Stimulated activated CD4-positive, alpha-beta T cell treated with anti-CD3 and anti-CD28 coated beads, TNF-alpha, amount 100 ng/mL, for 48 hours (primary cell): Measurements from ENCODE around the gene JOSD2.
"Not testable (repeated sequence)": the region's sequence is repeated elsewhere in the genome, so short reads cannot be mapped to it uniquely, and the experiment has no call there.

Experiments used
- DNase-seq, 3 donors: peaks; one replicate each; pipeline ENCODE4 v3.0.0-alpha.2; 2020; ENCODE audit warnings: low read depth in 3 of 3

Gene JOSD2

GRCh38 chr19:50547385-50548190, 36.6 kb upstream of the JOSD2 start:
- no peak for DNase-seq

GRCh38 chr19:50546527-50547221, 35.7 kb upstream of the JOSD2 start:
- no peak for DNase-seq

DNA sequence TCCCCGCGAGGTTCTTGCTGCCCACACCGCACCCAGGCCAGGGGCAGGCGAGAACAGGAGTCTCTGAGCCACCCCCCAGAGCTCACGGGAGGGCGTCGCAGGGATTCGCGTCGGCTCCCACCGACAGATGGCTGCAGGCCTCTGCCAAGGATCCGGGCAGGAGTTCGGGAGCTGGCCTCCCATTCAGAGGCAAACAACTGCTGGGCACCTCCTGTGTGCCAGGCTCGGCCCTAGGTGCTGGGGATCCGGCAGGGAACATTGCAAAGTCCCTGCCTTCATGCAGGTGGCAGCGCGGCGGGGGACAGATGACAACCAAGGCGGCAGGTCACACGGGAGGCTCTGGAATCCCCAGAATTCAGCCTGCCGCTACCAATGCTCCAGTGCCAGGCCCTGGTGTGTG, 32.0 kb upstream of the JOSD2 start:
- DNase-seq: no peak

DNA sequence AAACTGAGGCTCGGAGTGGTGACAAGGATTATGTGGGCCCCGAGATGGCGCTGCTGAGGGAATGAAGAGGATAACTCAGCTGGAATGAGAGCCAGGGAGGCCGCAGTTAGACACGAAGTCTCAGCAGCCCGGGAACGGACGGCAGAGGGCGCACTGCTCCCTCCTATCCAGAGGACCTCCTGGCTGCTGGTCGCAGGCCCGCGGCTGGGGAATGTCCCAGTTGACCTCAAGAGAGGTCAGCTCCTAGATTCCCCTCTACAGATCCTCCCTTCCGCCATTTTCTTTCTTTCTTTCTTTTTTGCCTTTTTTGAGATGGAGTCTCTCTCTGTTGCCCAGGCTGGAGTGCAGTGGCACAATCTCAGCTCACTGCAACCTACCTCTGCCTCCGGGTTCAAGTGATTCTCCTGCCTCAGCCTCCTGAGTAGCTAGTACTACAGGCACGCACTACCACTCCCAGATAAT, 26.8 kb upstream of the JOSD2 start:
- peak; percentile 49 to 64 (median 64) for DNase-seq

- no peak for DNase-seq
Measured at GRCh38 chr19:50537306-50537685, 26.3 kb upstream of the JOSD2 start.

DNA sequence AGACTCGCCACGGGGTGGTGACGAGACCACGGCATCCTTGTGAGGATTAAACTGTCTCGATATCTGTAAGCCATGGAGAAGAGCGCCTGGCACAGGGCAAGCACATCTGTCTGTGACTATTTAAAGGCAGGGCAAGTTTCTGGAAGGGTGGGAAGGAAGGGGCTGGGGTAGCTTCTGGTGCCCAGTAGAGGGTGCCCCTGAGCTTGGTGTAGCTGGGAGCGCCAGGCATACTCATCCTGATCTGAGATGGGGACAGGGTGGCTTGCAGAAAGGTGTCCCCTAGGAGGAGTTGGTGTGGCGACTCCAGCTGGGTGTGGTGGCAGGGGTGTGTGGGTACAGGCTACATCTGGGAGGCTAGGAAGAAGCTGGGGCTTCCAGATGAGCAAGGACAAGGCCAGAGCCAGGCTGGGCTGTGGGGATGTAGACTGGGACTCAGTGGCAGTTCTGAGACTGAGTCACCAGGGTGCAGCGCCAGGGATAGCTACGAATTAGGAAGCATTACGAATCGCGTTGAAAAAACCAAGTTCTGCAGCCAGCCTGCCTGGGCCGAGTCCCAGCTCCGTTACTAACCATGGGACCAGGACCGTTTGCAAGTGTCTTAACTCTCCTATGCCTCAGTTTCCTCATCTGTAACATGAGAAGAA, 25.8 kb upstream of the JOSD2 start:
- DNase-seq: no peak

DNA sequence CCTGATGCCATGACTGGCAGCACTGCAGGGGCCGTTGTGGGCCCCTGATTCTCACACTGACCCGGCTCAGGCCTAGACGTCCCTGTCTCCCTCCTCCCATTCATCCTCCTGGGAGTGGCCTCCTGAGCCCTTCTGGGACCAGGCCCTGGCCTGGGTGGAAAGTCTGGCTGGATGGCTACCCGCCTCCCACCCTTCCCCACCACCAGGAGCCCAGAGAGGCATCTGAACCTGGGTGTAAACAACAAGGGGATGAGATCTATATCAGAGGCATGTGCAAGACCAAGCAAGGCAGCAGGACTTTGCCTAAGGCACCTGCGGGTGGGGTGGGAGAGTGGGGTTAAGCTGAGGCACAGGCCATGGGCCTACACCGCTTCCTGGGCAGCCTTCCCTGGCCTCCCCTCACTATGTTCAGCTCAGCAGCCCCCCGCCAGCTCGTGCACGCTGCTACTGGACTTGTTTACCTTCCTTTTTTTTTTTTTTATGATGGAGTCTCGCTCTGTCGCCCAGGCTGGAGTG, 24.7 kb upstream of the JOSD2 start:
- DNase-seq: no peak

- no peak for DNase-seq
Measured at GRCh38 chr19:50534478-50534877, 23.5 kb upstream of the JOSD2 start.

- DNase-seq: no peak
Measured at GRCh38 chr19:50532952-50533351, 22.0 kb upstream of the JOSD2 start.

DNA sequence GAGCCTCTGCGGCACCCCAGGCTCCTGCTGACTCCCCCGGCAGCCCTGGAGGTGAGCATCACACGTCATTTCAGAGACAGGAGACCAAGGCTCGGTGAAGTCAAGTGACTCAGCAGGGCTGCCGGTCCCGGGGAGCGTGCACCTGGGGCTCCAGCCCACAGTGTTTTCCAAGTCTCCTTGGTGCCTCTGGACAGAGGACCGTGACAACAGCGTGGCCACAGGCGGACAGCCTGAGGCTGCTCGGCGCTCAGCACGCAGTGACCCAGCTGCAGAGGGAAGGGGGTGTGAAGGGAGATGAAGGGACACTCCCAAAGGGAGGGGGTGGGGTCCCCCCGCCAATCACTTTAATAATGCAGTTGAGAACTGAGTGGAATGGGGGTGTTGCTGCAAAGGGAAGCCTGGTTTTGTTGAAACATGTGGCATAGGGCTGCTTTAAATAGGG, 20.2 kb upstream of the JOSD2 start:
- DNase-seq: no peak

- DNase-seq: not testable (repeated sequence)
Measured at GRCh38 chr19:50528052-50528451, 17.1 kb upstream of the JOSD2 start.

- no peak for DNase-seq
Measured at GRCh38 chr19:50522881-50523280, 11.9 kb upstream of the JOSD2 start.

GRCh38 chr19:50520822-50521465, 10.0 kb upstream of the JOSD2 start:
- DNase-seq: no peak

DNA sequence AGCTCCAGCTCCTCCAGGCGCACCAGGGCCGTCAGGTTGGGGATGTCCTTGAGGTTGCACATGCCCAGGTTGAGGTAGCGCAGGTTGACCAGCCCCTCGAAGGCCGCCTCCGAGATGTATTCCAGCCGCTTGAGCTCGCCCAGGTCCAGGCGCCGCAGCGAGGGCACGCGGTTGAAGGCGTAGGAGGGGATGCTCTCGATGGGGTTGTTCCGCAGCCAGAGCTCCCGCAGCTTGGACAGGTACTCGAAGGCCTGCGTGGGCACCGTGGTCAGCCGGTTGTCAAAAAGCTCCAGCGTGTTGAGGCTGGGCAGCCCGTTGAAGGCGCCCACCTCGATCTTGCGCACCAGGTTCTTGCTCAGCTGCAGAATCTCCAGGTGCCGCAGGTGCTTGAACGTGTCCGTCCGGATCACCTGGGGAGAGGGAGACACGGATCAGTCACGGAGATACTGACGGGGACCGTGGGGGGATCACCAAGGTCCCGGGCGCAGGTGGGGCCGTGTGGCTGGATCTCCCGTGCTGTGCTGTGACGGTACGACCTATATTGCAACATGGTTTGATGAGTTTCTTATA, 8.1 kb upstream of the JOSD2 start:
- no peak for DNase-seq

DNA sequence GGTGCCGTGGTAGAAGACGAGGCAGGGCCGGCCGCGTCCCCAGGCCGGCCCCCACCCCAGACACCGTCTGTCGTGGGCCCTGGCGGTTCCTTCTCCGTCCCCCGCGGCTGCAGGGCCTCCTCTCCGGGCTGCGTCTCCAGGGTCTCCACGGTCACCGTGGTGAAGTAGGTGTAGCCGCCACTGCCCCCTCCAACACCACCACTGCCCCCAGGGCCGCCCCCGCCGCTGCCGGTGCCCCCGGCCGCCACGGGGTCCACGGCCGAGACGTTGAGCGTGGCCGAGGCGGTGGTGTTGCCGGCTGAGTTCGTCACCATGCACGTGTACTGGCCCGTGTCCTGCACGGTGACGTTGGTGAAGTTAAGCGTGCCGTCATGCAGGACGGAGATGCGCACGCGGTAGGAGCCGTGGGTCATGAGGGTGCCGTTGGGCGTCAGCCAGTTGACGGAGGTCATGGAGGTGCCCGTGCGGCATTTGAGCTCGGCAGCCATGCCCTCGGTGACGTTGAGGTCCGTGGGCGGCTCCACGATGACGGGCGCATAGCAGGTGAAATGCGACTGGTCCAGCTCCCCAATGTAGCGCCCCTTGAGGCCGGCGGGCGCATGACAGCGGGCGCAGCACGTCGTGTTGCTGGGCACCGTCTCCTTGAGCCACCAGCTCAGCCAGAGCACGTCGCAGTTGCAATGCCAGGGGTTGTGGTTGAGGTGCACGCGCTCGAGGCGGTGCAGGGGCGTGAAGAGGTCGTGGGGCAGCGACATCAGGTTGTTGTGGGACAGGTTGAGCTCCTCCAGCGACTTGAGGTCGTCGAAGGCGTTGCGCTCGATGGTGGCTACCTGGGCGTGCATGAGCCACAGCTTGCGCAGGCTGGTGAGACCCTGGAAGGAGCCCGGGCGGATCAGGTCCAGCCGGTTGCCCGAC, 7.4 kb upstream of the JOSD2 start:
- DNase-seq: no peak

DNA sequence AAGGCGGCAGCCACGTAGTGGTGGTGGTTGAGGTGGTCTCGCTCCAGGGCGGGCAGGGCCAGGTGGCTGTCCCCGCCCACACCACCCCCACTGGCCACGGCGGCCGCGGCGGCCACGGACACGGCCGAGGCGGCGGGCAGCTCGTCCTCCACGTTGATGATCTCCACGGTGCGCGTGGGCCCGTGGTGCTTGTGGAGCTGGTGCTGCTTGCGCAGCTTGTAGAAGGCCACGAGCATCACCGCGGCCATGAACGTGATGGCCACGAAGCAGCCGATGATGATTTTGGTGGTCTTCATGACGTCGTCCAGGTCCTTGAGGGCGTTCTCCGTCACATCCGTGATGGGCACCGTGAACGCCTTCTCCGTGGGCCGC, 6.7 kb upstream of the JOSD2 start:
- DNase-seq: no peak

DNA sequence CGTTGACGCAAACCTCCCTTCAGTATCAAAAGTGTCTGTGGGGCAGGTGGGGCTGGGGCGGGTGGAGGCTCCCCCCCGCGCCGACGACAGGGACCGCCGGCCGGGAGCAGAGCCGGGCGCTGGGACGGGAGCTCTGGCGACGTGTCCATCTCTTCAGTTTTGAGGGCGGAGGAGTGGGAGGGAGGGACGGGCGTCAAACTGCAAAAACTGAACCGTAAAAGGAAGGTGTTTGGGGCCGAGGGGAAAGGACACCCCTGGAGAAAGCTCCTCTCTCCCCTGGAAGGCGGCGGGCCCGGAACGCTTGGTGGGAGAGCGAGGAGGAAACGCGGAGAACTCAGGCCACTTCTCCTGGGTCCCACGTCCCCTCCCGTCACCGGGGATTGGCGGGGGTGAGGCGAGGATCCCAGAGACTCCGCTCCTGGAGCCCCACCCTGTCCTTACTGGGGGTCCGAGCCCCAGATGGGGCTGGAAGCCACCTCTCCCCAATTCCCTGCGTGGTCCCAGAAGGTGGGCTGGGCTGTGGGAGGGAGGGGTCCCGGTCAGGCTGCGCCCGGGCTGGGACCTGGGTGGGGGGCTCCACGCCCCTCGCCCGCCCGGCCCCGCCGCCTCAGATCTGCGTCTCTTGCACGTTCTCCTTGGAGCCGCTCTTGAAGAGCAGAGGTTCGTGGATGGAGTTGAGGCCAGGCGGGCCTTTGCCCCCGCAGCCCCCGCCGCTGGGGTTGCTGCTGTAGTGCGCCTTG, 6.1 kb upstream of the JOSD2 start:
- DNase-seq: no peak

DNA sequence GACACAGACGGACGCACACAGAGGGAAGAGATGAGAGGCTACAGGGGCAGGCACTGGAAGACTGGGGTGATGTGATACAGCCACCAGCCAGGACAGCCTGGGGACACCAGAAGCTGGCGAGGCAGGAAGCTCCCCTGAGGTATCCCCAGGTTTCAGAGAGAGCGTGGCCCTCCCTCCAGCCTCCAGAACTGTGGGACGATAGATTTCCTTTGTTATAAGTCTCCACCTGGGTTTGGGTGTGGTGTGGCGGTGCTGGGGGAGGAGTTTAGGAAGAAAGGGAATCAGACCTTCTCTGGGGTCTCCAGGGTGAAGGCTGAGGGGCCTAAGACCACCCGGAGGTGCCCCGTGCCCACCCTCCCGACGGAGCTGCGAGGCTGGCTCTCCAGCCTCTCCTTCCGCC, 5.5 kb upstream of the JOSD2 start:
- DNase-seq: no peak

- DNase-seq: no peak
Measured at GRCh38 chr19:50515168-50515561, 4.2 kb upstream of the JOSD2 start.
